Neural progenitor cell (in vitro differentiated cells): ENCODE results near the gene TM9SF2.

ENCODE experiments used
- CTCF ChIP-seq: fragments of 200-600 bp; sonication (generic); IDR thresholded peaks from 2 replicates; pipeline ENCODE4 v1.5.1; 2017; ENCODE audit warnings: antibody characterized with exemption, mild to moderate bottlenecking
- EZH2 ChIP-seq: fragments of 200-600 bp; sonication (generic); IDR thresholded peaks from 2 replicates; pipeline ENCODE4 v1.6.1; 2017; ENCODE audit warnings: antibody characterized with exemption, mild to moderate bottlenecking, moderate library complexity

GRCh38 chr13:99610702-99611289 lies 109.5 kb downstream of the TM9SF2 start:
- TF ChIP-seq CTCF (peak; percentile 54), EZH2 (no peak)
